Stomach (tissue), 9 donors: ENCODE data around the gene CIAO2A. TPM values are rescaled to one million over a fixed set of nuclear protein-coding genes. Genes with fewer than 3 reads are reported as not detected.

Source experiments
- DNase-seq, 2 donors: peaks; one replicate each; pipeline versions ENCODE4 v3.0.0 to v3.0.0-alpha.2; 2013 to 2019
- H3K27ac ChIP-seq, 5 donors: fragments of 200-600 bp in 4 of 5; sonication (generic) in 4 of 5; one replicate each; pipeline ENCODE4 v1.5.1; 2013 to 2019; ENCODE audit warnings: mild to moderate bottlenecking in 1 of 5, moderate library complexity in 1 of 5
- H3K27me3 ChIP-seq, 3 donors: fragments of 200-600 bp; sonication (generic); one replicate each; pipeline ENCODE4 v1.5.1; 2017 to 2019; ENCODE audit warnings: mixed run types in 1 of 3
- H3K36me3 ChIP-seq, 4 donors: fragments of 200-600 bp; sonication (generic); 1 replicate in 3 of 4; 2 replicates in 1 of 4; pipeline ENCODE4 v1.5.1; 2016 to 2019
- H3K4me1 ChIP-seq, 4 donors: fragments of 200-600 bp; sonication (generic); one replicate each; pipeline ENCODE4 v1.5.1; 2016 to 2019
- H3K4me3 ChIP-seq, 4 donors: fragments of 200-600 bp; sonication (generic) in 3 of 4; one replicate each; pipeline ENCODE4 v1.5.1; 2016 to 2019; ENCODE audit warnings: mild to moderate bottlenecking in 1 of 4
- H3K9me3 ChIP-seq, 4 donors: fragments of 200-600 bp; sonication (generic); one replicate each; pipeline ENCODE4 v1.5.1; 2016 to 2019
- EP300 ChIP-seq: sonication (generic); formaldehyde crosslinking; IDR thresholded peaks from one replicate; pipeline ENCODE4 v1.6.1; 2017; ENCODE audit warnings: antibody characterized with exemption
- POLR2A ChIP-seq, 4 donors: fragments of 450-650 bp; IDR thresholded peaks; one replicate each; pipeline ENCODE4 v1.6.1; 2016; ENCODE audit warnings: antibody characterized with exemption in 4 of 4, control low read depth in 2 of 4, mild to moderate bottlenecking in 1 of 4, moderate library complexity in 1 of 4
- POLR2AphosphoS5 ChIP-seq, 3 donors: sonication (generic); formaldehyde crosslinking; IDR thresholded peaks; one replicate each; pipeline ENCODE4 v1.6.1; 2016; ENCODE audit warnings: antibody characterized with exemption in 3 of 3
- WGBS, 5 donors: extraction: QIAGEN DNeasy Blood & Tissue Kit in 3 of 5; methylation state at CpG; one replicate each; pipeline versions ENCODE4 v1.1.5 to v1.1.7; 2013 to 2018; 5-methylcytosine and 5-hydroxymethylcytosine counted together
- intact Hi-C: fragments of 100-400 bp; cut with DNase I; formaldehyde crosslinking; loops from one replicate; pipeline ENCODE4 v1.15.1; 2023; ENCODE audit warnings: low total_unique reads
- polyA plus RNA-seq, 3 donors: library from polyadenylated mRNA; stranded (reverse); fragments of 200-250 nt; gene quantifications; one replicate each; pipeline ENCODE4 v1.2.3, GENCODE V29; 2013
- total RNA-seq, 5 donors: library from RNA; depleted of rRNA; stranded (reverse); fragments of >200 nt; gene quantifications; one replicate each; pipeline versions ENCODE4 v1.1.0 to v1.2.3, GENCODE V29; 2014 to 2016
- TF ChIP-seq, protein P1 (sequence below), 7 experiments: fragments of 450-650 bp in 4 of 7; fragments of 200-600 bp in 3 of 7; sonication (generic) in 3 of 7; IDR thresholded peaks; one replicate each; pipeline ENCODE4 v1.5.1; 2016 to 2019; ENCODE audit warnings: antibody characterized with exemption in 7 of 7, control low read depth in 2 of 7, mild to moderate bottlenecking in 1 of 7
- donor health status: healthy with polysubstance abuse.
- donor health status: Bipolar disorder and iron deficiency.
- donor health status: healthy.

CIAO2A gene
- total and polyA plus RNA-seq, 8 donors, result 27.2 to 425 (median 131) TPM

DNA sequence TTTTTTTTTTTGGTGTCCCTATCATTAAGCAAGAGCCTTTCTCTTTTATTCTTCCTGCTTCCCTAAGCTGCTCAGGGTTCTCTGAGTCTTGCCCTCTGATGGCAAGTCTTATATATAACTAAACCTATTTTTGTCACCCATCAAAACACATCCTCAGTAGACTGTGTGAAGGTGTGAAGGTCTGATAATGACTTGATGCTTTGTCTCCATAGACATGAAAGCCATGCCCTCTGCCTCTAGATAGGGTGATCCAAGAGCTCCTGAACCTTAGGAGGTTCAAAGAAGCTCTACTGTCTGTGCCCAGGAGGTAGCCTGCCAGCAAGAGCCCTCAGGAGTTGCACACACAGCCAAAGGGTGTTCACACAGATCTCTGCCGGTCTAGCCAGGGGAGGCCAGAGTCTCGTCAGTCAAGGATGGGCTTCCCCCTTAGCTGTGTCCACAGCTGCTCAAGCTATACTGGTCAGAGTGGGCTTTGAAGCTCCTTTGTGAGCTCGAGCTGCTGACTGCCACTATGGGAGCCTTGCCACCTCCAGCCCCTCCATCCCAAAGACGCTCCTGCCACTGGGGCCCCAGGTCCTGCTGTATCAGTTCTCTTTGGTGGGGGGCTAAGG is 44.8 kb upstream of the CIAO2A start:
- no peaks in the 10 kb centered on the region for H3K27me3 ChIP-seq

DNA sequence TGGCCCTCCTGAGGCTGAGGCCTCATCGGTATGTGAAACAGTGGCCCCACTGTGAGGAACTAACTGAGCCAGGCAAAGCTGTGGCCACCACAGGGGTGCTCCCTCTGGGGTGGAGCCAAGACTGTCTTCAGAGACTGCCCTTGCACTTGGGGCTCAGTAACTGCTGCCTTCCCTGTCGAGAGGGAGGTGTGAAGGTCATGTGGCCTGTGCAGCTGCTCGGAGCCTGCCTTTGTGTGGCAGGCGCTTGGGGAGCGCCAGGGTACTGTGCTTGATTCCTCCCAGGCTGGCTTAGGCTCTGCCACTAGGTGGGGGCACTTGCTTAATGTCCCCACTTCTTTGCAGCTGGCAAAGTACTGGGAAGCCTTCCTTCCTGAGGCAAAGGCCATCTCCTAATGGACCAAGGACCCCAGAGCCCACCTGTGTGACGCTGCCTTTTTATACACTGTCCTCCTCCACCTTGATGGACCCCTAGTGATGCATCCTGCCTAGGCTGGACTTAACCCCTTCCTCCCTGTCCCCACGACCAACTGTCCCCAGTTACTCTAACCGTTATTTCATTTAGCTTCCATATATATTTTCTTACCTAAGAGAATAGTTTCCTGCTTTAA is 43.7 kb upstream of the CIAO2A start:
- Histone ChIP-seq H3K9me3 (no peaks in the 10 kb centered on the region), H3K4me3 (no peak overlapping the region), H3K36me3 (peaks cover 61 to 89% (median 88%) of the 10 kb centered on the region in 4 donors), H3K4me1 (peaks cover 0 to 9% (median 0%) of the 10 kb centered on the region in 4 donors), H3K27me3 (no peaks in the 10 kb centered on the region), H3K27ac (no peak overlapping the region)
- intact Hi-C loops, result no loop called here
- 63 to 90% (median 75%) methylated on average over 3 to 8 of the region's 8 CpGs for WGBS, 5 donors
- TF ChIP-seq EP300 (no peak), POLR2A (IDR thresholded peaks at IDR 0.05) (no peak), POLR2AphosphoS5 (IDR thresholded peaks at IDR 0.05) (no peak)
- TF ChIP-seq, protein P1, sequence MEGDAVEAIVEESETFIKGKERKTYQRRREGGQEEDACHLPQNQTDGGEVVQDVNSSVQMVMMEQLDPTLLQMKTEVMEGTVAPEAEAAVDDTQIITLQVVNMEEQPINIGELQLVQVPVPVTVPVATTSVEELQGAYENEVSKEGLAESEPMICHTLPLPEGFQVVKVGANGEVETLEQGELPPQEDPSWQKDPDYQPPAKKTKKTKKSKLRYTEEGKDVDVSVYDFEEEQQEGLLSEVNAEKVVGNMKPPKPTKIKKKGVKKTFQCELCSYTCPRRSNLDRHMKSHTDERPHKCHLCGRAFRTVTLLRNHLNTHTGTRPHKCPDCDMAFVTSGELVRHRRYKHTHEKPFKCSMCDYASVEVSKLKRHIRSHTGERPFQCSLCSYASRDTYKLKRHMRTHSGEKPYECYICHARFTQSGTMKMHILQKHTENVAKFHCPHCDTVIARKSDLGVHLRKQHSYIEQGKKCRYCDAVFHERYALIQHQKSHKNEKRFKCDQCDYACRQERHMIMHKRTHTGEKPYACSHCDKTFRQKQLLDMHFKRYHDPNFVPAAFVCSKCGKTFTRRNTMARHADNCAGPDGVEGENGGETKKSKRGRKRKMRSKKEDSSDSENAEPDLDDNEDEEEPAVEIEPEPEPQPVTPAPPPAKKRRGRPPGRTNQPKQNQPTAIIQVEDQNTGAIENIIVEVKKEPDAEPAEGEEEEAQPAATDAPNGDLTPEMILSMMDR (IDR thresholded peaks at IDR 0.05), result no peak
- DNase-seq, result peak in 1 of 2 donors; percentile 32

More for the DNA sequence above, 44.8 kb upstream of the CIAO2A start:
- TF ChIP-seq POLR2AphosphoS5 (IDR thresholded peaks at IDR 0.05), result no peak
- TF ChIP-seq, protein P1 (IDR thresholded peaks at IDR 0.05), result no peak
- no peak for TF ChIP-seq EP300
- TF ChIP-seq POLR2A (IDR thresholded peaks at IDR 0.05), result no peak
- H3K36me3 ChIP-seq, result peaks cover 59 to 89% (median 88%) of the 10 kb centered on the region in 4 donors
- no peak for DNase-seq
- WGBS, 5 donors, result 92 to 100% (median 97%) methylated on average over 2 to 4 of the region's 4 CpGs
- no peaks in the 10 kb centered on the region for H3K9me3 ChIP-seq
- H3K4me3 ChIP-seq, result no peak overlapping the region
- H3K27ac ChIP-seq, result no peak overlapping the region
- peaks cover 0 to 9% (median 0%) of the 10 kb centered on the region in 4 donors for H3K4me1 ChIP-seq
- intact Hi-C loops, result no loop called here

DNA sequence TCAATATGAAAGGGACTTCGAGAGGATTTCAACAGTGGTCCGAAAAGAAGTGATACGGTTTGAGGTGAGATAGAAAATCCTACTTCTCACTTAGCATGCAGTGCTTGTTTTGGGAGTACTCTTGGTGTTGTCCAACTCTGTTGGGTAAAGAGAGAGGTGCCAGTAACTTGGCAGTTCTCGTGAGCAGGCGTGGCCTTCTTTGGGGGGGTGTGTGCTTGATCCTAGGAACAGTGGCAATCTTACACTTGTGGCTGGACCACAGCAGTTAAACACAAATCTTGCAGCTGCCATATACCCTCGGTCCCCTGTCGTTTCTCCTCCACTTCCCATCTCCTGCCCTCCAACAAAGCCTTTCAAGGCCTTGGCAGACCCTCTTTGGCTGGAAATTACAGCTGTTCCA is 42.7 kb upstream of the CIAO2A start:
- peaks cover 66 to 89% (median 88%) of the 10 kb centered on the region in 4 donors for H3K36me3 ChIP-seq

DNA sequence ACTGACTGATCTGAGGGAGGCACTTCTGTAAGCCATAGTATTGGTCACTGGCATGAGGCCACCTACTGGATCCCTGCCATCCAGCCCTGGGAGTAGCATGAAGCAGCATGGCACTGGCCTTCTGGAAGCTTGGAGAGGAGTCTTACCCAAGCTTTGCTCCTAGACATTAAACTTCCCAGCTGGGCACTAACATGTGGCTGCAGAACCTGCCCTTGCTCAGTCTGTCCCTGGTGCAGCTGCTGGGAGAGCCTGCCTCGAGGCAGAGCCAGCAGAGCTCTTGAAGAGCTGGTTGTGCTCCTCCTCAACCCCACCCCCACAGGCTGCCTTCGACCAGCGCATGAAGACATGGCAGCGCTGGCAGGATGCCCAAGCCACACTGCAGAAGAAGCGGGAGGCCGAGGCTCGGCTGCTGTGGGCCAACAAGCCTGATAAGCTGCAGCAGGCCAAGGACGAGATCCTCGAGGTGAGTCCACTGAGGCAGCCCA is 40.7 kb upstream of the CIAO2A start:
- peaks cover 0 to 9% (median 0%) of the 10 kb centered on the region in 4 donors for H3K4me1 ChIP-seq
- 60 to 79% (median 65%) methylated on average over 2 to 9 of the region's 9 CpGs for WGBS, 5 donors
- no peak overlapping the region for H3K27ac ChIP-seq
- peaks cover 82 to 96% (median 96%) of the 10 kb centered on the region in 4 donors for H3K36me3 ChIP-seq
- TF ChIP-seq, protein P1 (IDR thresholded peaks at IDR 0.05), result no peak
- TF ChIP-seq POLR2A (IDR thresholded peaks at IDR 0.05) (no peak), POLR2AphosphoS5 (IDR thresholded peaks at IDR 0.05) (no peak), EP300 (no peak)
- peak; percentile 66 to 73 for DNase-seq
- no peaks in the 10 kb centered on the region for H3K9me3 ChIP-seq
- H3K4me3 ChIP-seq, result no peak overlapping the region
- intact Hi-C loops, result no loop called here
- H3K27me3 ChIP-seq, result no peaks in the 10 kb centered on the region

More for the DNA sequence above, 42.7 kb upstream of the CIAO2A start:
- DNase-seq, result no peak
- Histone ChIP-seq H3K9me3 (no peaks in the 10 kb centered on the region), H3K27me3 (no peaks in the 10 kb centered on the region), H3K4me3 (no peak overlapping the region), H3K4me1 (peaks cover 0 to 9% (median 0%) of the 10 kb centered on the region in 4 donors), H3K27ac (no peak overlapping the region)
- intact Hi-C loops, result no loop called here
- TF ChIP-seq POLR2A (IDR thresholded peaks at IDR 0.05) (no peak), EP300 (no peak), POLR2AphosphoS5 (IDR thresholded peaks at IDR 0.05) (no peak)
- TF ChIP-seq, protein P1 (IDR thresholded peaks at IDR 0.05), result no peak
- 82 to 91% (median 88%) methylated on average over 7 of the region's 7 CpGs for WGBS, 5 donors
